Measurements from ENCODE around the gene CCL4L2. TPM values are rescaled to one million over a fixed set of nuclear protein-coding genes. Genes with fewer than 3 reads are reported as not detected.
"Not testable (repeated sequence)": the region's sequence is repeated elsewhere in the genome, so short reads cannot be mapped to it uniquely, and the experiment has no call there.

The CCL4L2 gene
- 1 to 10 TPM; 1.1 to 3.3 (median 2.9) TPM for total RNA-seq
- long read RNA-seq, donor 1: 0 reads
- long read RNA-seq, donor 2: 0 reads

GRCh38 chr17:36210439-36211211 is at the start of gene CCL4L2:
TSS of gene CCL4L2 (plus strand) at chr17:36211063.
- DNase-seq; H3K9me3 ChIP-seq; H3K36me3 ChIP-seq (ENCODE audit: low read depth); H3K4me1 ChIP-seq (ENCODE audit: low read depth); intact Hi-C loops (cut with DNase I, micrococcal nuclease); H3K4me3 ChIP-seq: not testable (repeated sequence)
- peak; percentile 72 for ATAC-seq

GRCh38 chr17:36168836-36169235 is 42.0 kb upstream of the CCL4L2 start:
- H3K4me3 ChIP-seq; H3K4me1 ChIP-seq (ENCODE audit: low read depth); H3K36me3 ChIP-seq (ENCODE audit: low read depth); intact Hi-C loops (cut with DNase I, micrococcal nuclease); ATAC-seq; H3K9me3 ChIP-seq; DNase-seq: not testable (repeated sequence)

- intact Hi-C loops (cut with DNase I, micrococcal nuclease); H3K4me3 ChIP-seq; H3K9me3 ChIP-seq; ATAC-seq; H3K4me1 ChIP-seq (ENCODE audit: low read depth); DNase-seq; H3K36me3 ChIP-seq (ENCODE audit: low read depth): not testable (repeated sequence)
These were observed 34.3 kb upstream of the CCL4L2 start, which contains the start of gene TBC1D3B for GRCh38 chr17:36176536-36176935. TSS of gene TBC1D3B (minus strand) at chr17:36176636. CDS start at chr17:36175050, 1,586 bp downstream.

GRCh38 chr17:36181446-36182175 is 29.3 kb upstream of the CCL4L2 start:
- intact Hi-C loops (cut with DNase I, micrococcal nuclease); H3K36me3 ChIP-seq (ENCODE audit: low read depth); H3K4me1 ChIP-seq (ENCODE audit: low read depth); H3K9me3 ChIP-seq; H3K4me3 ChIP-seq; ATAC-seq: not testable (repeated sequence)
- DNase-seq: peak in 1 of 3 donors; percentile 16

GRCh38 chr17:36182176-36183000 is 28.5 kb upstream of the CCL4L2 start:
- peak in 2 of 3 donors; percentile 54 to 76 for DNase-seq
- intact Hi-C loops (cut with DNase I, micrococcal nuclease): no loop called here
- TF ChIP-seq CTCF (IDR thresholded peaks at IDR 0.05): no peak

GRCh38 chr17:36183001-36183971 is 27.6 kb upstream of the CCL4L2 start:
- intact Hi-C loops (cut with DNase I, micrococcal nuclease): no loop called here
- Histone ChIP-seq H3K36me3 (ENCODE audit: low read depth) (no peaks in the 10 kb centered on the region), H3K9me3 (no peaks in the 10 kb centered on the region), H3K4me1 (ENCODE audit: low read depth) (peaks cover 8% of the 10 kb centered on the region), H3K4me3 (peak overlapping the region; percentile 29)
- DNase-seq (peak; percentile 82 to 88 (median 86)), ATAC-seq (peak; percentile 92)
- no peak for TF ChIP-seq CTCF (IDR thresholded peaks at IDR 0.05)

More at GRCh38 chr17:36182176-36183000, 28.5 kb upstream of the CCL4L2 start:
- H3K9me3 ChIP-seq: no peaks in the 10 kb centered on the region
- peak; percentile 42 for ATAC-seq
- peaks cover 8% of the 10 kb centered on the region for H3K4me1 ChIP-seq (ENCODE audit: low read depth)
- H3K4me3 ChIP-seq: peak overlapping the region; percentile 29
- H3K36me3 ChIP-seq (ENCODE audit: low read depth): no peaks in the 10 kb centered on the region
